NCI-H1092 treated with DMSO at 0.1 percent for 48 hours (cell line): ENCODE data around the gene EXD3.

Experiments
- DNase-seq: peaks from one replicate; lab custom pipeline; 2025; lab: John Stamatoyannopoulos, UW

EXD3 gene

GRCh38 chr9:137432687-137433348, 9.9 kb upstream of the EXD3 start:
- no peak for DNase-seq

GRCh38 chr9:137431416-137431931, 8.5 kb upstream of the EXD3 start:
- DNase-seq = no peak

- no peak for DNase-seq
Measured at GRCh38 chr9:137430723-137431415, 7.9 kb upstream of the EXD3 start.

GRCh38 chr9:137429974-137430722, 7.2 kb upstream of the EXD3 start:
- DNase-seq = peak; percentile 14

GRCh38 chr9:137429546-137429890, 6.6 kb upstream of the EXD3 start:
- no peak for DNase-seq

GRCh38 chr9:137428841-137429545, 6.0 kb upstream of the EXD3 start:
- DNase-seq = peak; percentile 15

GRCh38 chr9:137428311-137428630, 5.3 kb upstream of the EXD3 start:
- DNase-seq = no peak

- no peak for DNase-seq
Measured at GRCh38 chr9:137427454-137428310, 4.7 kb upstream of the EXD3 start.

- no peak for DNase-seq
Measured at GRCh38 chr9:137426018-137426681, 3.2 kb upstream of the EXD3 start.

GRCh38 chr9:137423514-137424291, 741 bp upstream of the EXD3 start:
- DNase-seq = no peak

- DNase-seq = peak; percentile 31
Measured at GRCh38 chr9:137421838-137422603, 941 bp downstream of the EXD3 start.

GRCh38 chr9:137417161-137418021, 5.6 kb downstream of the EXD3 start:
- DNase-seq = no peak

GRCh38 chr9:137416563-137417151, 6.3 kb downstream of the EXD3 start:
- DNase-seq = no peak

- no peak for DNase-seq
Measured at GRCh38 chr9:137416006-137416562, 6.9 kb downstream of the EXD3 start.

GRCh38 chr9:137415451-137415850, 7.5 kb downstream of the EXD3 start:
- DNase-seq = no peak

- DNase-seq = no peak
Measured at GRCh38 chr9:137412431-137412830, 10.5 kb downstream of the EXD3 start.

- DNase-seq = no peak
Measured at GRCh38 chr9:137411645-137412380, 11.1 kb downstream of the EXD3 start.
